GM19238 (cell line): ENCODE measurements around the gene TP53I11.

Experiments
- DNase-seq: peaks from one replicate; pipeline ENCODE4 v3.0.0; 2011; ENCODE audit warnings: low spot score; ENCODE audit not compliant: insufficient read length

TP53I11 gene

GRCh38 chr11:44957776-44958564 is 7.3 kb upstream of the TP53I11 start:
- DNase-seq, result no peak

- DNase-seq, result no peak
Observed at GRCh38 chr11:44957040-44957515, 6.4 kb upstream of the TP53I11 start.

GRCh38 chr11:44955015-44955738 is 4.5 kb upstream of the TP53I11 start:
- DNase-seq, result no peak

GRCh38 chr11:44954051-44954906 is 3.6 kb upstream of the TP53I11 start:
- no peak for DNase-seq

- no peak for DNase-seq
Observed at GRCh38 chr11:44952500-44953260, 2.0 kb upstream of the TP53I11 start.

- DNase-seq, result no peak
Observed at GRCh38 chr11:44952082-44952481, 1.4 kb upstream of the TP53I11 start.

- no peak for DNase-seq
Observed at GRCh38 chr11:44950031-44950624, 555 bp downstream of the TP53I11 start.

- DNase-seq, result no peak
Observed at GRCh38 chr11:44949160-44950030, 1.3 kb downstream of the TP53I11 start.

GRCh38 chr11:44948155-44948554 is 2.5 kb downstream of the TP53I11 start:
- DNase-seq, result no peak

GRCh38 chr11:44947114-44947513 is 3.6 kb downstream of the TP53I11 start:
- DNase-seq, result no peak

GRCh38 chr11:44946263-44946662 is 4.4 kb downstream of the TP53I11 start:
- no peak for DNase-seq

- DNase-seq, result no peak
Observed at GRCh38 chr11:44945666-44946065, 5.0 kb downstream of the TP53I11 start.

GRCh38 chr11:44944853-44945235 is 5.8 kb downstream of the TP53I11 start:
- no peak for DNase-seq

- no peak for DNase-seq
Observed at GRCh38 chr11:44944181-44944852, 6.4 kb downstream of the TP53I11 start.

- DNase-seq, result no peak
Observed at GRCh38 chr11:44943696-44944095, 7.0 kb downstream of the TP53I11 start.

GRCh38 chr11:44943118-44943517 is 7.6 kb downstream of the TP53I11 start:
- DNase-seq, result peak; percentile 32

GRCh38 chr11:44942029-44942955 is 8.4 kb downstream of the TP53I11 start:
- DNase-seq, result no peak
